Mesenteric fat pad (tissue), 1 donor: ENCODE measurements around the gene ZBTB44. TPM values are rescaled to one million over a fixed set of nuclear protein-coding genes. Genes with fewer than 3 reads are reported as not detected.
"Not testable (repeated sequence)": the region's sequence is repeated elsewhere in the genome, so short reads cannot be mapped to it uniquely, and the experiment has no call there.

ENCODE experiments used
- DNase-seq: peaks from one replicate; pipeline ENCODE4 v3.0.0-alpha.2; 2020; ENCODE audit warnings: low spot score
- total RNA-seq: library from RNA; stranded (reverse); fragmentation: NEBNext Ultra II Directional; extraction: Animal tissue kit (Norgen Biotek cat#: 25700); gene quantifications from one replicate; pipeline ENCODE4 v1.2.1, GENCODE V29; 2021
- donor health status: DM: yes; HTN: yes; CAD: no.

ZBTB44 gene
- total RNA-seq, 1 donor from 2014 or later, result 35.2 TPM

DNA sequence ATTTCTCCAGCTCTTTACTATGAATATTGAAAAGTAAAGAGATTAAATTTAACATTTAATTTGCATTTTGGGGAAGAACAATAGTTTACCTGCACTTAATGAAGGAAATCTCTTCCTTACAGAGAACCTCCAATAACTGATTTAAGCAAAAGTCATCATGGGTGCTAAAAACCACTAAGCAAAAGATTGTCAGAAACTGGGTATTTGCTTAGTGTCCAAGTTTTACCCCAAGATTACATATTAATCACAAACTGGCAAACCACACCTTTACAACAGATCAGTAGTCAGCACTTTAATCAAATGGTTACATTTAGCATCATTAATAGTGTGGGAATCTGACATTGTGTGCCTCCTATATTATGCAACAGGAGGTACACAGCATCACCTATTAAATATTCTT, 2.7 kb downstream of the ZBTB44 start:
- no peak for DNase-seq

DNA sequence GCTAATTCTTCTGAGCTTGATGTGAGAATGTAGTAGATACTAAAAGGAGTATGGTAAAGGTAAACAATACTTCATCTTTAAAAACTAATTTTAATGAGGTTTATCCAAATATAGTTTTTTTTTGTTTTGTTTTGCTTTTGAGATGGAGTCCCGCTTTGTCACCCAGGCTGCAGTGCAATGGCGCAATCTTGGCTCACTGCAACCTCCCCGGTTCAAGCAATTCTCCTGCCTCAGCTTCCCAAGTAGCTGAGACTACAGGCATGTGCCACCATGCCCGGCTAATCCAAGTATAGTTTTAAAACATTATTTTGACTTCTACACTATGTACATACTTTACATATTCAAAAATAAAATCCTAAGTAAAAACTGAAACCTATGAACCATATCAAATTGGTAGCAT, 4.1 kb downstream of the ZBTB44 start:
- no peak for DNase-seq

DNA sequence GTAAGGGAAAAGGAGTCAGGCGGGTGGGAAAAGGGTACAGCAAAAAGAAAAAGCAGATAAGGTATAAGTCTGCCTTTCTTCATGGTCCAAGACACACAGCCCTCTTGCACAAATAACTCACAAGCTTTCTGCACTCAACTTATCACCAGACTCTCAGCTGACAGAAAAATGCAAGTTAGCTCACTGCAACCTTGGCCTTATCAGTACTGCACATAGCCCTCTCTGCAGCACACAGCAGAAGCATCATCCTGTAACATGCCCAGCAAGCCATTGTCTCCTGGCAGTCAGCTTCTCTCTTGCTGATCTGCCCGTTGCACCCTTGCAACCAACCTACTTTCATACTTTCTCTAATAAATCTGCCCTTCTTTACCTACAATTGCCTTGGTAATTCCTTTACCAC, 5.8 kb downstream of the ZBTB44 start:
- DNase-seq, result no peak

DNA sequence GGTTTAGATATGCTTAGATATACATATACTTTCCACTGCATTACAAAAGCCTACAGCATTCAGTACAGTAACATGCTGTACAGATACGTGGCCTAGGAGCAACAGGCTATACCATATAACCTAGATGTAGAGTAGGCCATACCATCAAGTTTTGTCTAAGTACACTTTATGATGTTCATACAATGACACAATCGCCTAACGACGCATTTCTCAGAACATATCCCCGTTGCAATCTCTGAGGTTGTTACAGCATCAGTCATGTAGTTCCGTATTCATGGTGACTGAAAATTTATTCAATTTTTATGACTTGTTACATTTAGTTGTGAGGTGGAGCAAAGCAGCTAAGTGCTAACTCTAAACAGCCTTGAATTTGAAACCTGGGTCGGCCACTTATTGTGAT, 6.7 kb downstream of the ZBTB44 start:
- DNase-seq, result no peak

DNA sequence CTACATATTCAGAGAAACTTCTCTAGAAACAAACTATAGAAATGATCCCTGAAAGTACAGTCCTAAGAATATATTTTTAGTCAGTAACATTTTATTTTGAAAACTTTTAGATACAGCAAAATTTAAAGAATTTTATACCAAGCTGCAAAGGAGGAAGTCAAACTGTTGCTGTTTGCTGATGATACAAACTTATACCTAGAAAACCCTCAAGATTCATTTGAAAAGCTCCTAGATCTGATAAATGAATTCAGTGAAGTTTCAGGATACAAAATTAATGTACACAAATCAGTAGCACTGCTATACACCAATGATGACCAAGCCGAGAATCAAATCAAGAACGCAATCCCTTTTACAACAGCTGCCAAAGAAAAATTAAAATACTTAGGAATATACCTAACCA, 10.1 kb downstream of the ZBTB44 start:
- DNase-seq, result no peak

DNA sequence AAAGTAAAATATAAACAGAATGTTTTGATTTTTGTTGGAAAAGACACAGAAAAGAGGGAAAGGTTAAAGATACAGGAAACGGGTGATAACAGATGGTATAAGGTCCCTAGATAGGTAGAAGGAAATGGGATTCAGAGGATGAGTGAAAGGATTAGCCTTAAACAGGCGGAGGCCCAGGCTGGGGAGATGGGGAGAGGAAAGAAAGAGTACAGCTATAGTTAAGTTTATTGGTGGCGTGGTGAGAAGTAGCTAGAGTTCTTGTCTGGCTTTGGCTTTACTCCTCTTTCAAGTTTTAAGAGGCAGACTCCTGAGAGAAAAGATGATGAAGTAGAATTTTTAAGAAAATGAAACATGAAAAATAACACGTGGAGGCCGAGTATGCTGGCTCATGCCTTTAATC, 13.7 kb downstream of the ZBTB44 start:
- DNase-seq, result no peak

DNA sequence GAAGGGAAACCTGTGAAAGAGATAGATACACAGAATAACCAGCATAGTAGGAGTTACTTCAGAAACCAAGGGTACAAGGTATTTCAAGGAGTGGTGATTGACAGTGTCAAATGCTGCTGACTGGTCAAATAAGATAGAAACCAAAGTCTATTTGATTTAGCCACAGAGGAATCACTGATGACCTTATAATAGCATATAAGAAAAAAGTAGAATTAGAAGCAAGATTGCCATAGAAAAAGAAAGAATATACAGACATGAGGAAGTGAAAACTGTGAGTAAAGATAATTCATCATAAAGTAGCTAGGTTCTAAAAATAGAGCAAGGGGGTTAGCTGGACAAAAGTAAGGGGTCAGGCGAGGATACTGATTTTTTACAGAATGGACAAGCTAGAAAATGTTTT, 14.2 kb downstream of the ZBTB44 start:
- DNase-seq, result no peak

DNA sequence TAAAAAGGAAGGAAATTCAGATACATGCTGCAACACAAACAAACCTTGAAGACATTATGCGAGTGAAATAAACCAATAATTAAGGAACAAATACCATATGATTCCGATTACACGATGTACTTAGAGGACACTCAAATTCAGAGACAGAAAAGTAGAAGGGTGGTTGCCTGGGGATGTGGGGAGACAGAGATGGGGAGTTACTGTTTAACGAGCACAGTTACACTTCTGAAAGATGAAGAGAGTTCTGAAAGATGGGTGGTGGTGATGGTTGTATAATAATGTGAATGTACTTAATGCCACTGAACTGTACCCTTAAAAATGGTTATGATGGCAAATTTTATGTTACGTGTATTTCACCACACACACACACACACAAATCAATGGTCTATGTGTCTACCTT, 14.7 kb downstream of the ZBTB44 start:
- no peak for DNase-seq

DNA sequence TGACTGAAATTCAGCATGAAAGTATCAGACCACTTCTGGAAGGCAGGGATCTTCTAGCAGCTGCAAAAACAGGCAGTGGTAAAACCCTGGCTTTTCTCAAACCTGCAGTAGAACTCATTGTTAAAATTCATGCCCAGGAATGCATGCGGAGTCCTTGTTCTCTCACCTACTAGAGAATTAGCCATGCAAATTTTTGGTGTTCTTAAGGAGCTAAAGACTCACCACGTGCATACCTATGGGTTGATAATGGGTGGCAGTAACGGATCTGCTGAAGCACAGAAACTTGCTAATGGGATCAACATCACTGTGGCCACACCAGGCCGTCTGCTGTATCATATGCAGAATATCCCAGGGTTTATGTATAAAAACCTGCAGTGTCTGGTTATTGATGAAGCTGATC, 19.1 kb downstream of the ZBTB44 start:
- DNase-seq, result no peak

DNA sequence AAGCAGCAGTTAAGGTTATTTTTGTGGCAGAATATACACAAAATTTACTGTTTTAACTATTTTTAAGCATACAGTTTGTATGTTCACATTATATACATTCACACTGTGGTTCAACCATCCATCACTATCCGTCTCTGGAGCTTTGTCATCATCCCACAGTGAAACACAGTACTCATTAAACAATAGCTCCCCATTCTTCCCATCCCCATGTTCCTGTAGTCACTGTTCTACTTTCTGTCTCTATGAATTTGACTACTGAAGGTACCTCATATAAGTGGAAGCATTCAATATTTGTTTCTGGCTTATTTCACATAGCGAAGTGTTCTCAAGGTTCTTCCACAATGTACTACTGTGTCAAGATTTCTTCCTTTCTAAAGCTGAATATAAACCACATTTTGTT, 32.6 kb downstream of the ZBTB44 start:
- no peak for DNase-seq

DNA sequence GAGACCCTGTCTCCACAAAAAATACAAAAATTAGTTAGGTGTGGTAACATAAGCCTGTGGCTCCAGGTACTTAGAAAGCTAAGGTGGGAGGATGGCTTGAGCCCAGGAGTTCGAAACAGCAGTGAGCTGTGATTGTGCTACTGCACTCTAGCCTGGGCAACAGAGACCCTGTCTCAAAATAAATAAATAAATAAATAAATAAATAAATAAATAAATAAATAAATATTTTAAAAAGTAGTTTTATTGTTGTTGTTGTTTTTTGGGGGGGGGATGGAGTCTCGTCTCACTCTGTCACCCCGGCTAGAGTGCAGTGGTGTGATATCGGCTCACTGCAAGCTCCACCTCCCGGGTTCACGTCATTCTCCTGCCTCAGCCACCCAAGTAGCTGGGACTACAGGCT, 33.4 kb downstream of the ZBTB44 start:
- DNase-seq, result not testable (repeated sequence)

DNA sequence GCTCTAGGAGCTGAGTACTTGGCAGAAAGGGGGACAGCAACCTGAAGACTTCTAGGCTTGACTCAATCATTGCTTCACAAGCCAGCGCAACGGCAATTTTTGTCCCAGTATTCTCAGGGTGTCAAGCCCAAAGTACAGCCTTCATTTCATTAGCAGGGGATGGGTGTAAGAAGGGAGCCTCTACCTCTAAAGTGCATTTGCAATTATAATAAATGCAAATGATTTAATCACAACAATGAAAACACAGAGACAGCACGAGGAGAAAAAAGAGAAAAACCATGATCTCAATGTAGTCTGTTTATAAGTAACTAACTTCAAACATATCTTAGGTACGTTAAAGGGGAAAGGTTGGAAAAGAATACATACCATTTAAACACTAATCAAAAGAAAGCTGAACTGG, 34.7 kb downstream of the ZBTB44 start:
- DNase-seq, result no peak

DNA sequence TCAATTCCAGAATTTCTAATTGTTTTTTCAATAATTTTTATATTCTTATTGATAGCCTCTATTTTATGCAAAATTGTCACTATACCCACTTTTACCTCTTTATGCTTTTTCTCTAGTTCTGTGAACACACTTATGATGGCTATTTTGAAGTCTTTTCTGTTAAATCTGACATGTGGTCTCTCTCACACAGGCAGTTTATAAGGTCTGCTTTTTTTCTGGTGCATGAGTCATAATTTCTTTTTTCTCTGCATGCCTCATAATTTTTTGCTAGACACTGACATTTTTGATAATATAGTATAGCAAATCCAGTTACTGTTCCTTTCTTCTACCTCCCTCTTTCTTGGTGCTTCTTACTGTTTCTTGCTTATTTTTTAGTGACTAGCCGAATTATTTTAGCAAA, 36.0 kb downstream of the ZBTB44 start:
- DNase-seq, result no peak

DNA sequence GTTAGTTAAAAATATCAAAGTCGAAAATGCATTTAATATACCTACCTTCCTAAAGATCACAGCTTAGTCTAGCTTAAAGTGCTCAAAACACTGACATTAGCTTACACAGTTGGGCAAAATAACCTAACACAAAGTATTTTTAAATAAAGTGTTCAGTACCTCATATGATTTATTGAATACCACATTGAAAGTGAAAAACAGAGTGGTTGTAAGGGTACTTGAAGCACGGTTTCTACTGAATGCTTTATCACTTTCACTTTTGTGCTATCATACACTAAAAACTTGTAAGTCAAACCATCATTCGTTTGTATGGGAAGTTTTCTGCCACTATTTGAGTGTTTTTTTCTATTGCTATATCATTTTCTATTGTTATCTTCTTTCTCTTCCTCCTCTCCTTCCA, 36.6 kb downstream of the ZBTB44 start:
- no peak for DNase-seq

DNA sequence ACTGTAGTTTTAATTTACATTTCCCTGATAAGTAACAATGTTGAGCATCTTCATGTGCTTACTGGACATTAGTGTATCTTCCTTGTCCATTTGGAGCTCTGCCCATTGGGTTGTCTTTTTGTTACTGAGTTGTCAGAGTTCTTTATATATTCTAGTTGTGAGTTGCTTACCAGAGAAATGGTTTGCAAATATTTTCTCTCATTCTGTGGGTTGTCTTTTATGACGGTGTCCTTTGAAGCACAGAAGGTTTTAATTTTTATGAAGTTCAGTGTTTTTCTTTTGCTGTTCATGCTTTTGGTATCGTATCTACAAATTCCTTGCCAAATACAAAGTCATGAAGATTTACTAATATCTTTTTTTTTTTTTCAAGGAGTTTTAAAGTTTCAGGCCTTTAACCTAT, 42.4 kb downstream of the ZBTB44 start:
- DNase-seq, result no peak

DNA sequence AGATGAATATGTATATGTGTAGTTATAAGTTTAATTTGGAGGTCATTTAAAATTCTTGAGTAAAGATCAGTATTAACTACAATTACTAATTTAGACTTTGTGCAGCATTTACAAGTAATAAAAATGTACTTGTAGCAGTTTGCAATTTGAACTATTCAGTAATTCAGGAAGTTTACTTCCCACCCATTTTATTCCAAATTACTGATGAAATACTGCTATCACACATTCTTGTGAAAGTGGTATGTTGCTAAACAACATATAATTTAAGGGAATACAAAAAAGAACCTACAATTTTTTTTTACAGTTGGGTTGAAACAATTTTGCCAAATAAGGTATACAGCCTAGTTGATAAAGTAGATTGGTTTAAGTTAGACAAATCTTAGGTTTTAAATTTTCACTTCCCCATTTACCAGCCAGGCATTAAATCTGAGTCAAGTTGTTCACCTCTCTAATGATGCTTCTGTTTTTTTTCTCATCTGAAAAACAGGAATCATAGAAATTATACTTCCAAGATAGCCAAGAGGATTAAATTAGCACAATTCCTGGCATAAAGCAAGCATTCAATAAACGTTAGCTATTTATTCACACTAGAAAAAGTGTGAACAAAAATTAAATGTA, 45.3 kb downstream of the ZBTB44 start:
- no peak for DNase-seq

DNA sequence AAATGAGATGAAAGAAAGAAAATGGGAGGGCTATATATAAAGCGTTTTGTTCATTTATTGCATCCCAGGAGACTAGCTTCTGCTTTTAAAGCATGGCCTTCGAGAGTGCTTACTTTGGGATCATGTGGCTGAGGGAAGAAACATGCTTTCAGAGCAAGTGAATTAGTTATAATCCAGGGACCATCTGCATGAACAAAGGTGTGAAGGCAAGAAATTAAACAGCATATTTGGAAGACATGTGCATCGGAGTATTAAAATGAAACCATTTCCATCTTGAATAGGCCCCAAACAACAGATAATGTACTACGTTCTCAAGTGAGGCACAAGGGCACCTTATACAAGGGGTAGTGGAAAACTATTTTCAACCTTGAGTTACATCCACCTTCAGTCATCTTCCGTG, 51.4 kb downstream of the ZBTB44 start:
- DNase-seq, result no peak

DNA sequence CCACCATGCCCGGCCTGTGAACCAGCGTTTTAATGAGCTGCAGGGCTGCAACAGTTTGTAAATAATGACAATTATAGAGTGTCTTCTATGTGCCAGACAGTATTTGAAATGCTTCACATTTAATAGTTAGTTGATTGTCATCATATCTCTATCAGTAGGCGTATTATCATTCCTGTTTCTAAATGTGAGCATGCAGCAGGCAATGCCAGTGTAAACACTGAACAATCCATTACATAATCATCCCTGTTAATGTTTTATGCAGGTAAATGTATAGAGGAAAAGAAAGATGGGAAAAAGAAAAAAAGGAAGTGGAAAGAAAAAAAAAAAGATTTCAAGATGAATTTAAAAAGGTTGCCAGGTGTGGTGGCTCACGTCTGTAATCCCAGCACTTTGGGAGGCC, 52.3 kb downstream of the ZBTB44 start:
- no peak for DNase-seq

DNA sequence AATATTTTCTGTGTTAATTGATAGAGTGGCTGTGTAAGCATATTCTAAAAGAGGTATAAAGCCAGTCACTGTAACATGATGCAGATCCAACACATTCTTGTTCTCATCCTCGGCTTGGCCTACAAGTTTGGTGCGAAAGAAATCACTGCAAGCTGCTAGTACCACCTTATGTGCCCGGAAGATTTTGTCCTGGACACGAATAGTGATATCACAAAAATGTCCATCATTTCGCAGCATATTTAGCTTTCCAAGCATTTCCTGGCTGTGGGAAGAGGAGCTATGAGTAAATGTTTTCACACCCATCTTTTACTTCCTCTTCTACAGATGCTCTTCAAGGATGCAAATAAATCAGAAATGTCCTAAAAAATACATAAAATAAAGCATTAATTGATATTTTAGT, 53.1 kb downstream of the ZBTB44 start:
- no peak for DNase-seq

DNA sequence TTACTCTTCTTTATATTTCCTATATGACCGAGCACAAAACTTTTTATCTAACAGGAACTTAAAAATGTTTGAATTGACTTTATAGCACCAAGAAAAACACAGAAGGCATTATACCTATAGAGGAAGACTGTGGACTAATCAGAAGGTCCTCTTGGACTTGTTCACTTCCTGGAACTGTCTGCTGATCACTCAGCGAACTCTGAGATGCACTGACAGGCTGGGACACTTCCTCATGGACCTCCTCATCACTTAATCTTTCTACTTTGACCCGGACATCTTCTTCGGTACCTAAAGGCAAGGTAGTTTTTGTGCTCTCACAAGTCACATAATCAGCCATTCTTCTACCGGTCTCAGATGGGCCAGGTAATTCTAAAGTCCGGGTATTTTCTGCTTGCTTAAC, 54.0 kb downstream of the ZBTB44 start:
- no peak for DNase-seq

DNA sequence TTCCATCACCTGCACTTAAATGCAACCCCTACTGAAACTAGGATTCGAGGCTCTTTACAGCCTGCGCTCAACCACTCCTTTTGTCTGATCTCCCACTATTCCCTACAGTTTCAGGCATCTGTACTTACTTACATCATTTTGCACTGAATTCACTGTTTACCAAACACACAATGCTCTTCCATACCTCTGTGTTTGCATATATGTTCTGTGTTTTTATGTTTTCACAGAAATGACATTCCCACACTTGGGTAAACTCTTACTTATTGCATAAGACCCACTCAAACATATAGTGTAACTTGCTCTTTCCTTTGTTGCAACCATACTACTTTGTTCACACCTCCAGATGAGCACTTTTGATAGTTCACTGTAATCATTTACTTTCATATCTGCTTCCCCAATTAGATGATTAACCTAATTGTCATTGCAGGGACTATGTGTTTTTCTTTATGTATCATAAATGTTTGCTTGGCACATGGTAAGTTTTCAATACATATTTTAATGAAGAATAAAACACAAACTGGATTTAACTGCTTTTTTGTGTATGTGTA, 54.6 kb downstream of the ZBTB44 start:
- DNase-seq, result no peak

DNA sequence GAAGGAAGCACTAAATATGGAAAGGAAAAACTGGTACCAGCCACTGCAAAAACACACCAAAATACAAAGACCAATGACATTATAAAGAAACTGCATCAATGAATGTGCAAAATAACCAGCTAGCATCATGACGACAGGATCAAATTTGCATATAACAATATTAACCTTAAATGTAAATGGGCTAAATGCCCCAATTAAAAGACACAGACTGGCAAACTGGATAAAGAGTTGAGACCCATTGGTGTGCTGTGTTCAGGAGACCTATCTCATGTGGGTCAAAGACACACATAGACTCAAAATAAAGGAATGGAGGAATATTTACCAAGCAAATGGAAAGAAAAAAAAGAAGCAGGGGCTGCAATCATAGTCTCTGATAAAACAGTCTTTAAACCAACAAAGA, 63.0 kb downstream of the ZBTB44 start:
- not testable (repeated sequence) for DNase-seq

DNA sequence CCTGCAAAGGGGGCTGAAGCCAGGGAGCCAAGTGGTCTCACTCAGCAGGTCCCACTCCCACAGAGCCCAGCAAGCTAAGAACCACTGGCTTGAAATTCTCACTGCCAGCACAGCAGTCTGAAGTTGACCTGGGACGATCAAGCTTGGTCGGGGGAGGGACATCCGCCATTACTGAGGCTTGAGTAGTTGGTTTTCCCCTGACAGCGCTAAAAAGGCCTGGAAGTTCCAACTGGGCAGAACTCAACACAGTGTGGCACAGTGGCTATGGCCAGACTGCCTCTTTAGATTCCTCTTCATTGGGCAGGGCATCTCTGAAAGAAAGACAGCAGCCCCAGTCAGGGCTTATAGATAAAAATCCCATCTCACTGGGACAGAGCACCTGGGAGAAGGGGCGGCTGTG, 64.8 kb downstream of the ZBTB44 start:
- DNase-seq, result not testable (repeated sequence)

DNA sequence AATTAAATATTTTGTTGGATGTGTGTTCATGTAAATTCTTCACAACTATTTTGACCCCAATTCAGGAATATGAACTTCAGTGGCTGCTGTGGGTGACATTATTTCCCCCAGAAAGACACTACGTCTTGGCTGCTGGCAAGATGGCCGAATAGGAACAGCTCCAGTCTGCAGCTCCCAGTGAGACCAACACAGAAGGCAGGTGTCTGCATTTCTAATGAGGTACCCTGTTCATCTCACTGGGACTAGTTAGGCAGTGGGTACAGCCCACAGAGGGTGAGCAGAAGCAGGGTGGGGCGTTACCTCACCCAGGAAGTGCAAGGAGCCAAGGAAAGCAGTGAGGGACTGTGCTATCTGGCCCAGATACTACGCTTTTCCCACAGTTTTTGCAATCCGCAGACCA, 65.3 kb downstream of the ZBTB44 start:
- DNase-seq, result no peak
